HUES6 (cell line): ENCODE measurements around the gene SKAP2.

Experiments
- H3K27ac ChIP-seq: 2 replicates; pipeline ENCODE4 v1.7.0; 2013; ENCODE audit warnings: low read depth, mild to moderate bottlenecking, low read length, inconsistent platforms
- H3K27me3 ChIP-seq: 2 replicates; pipeline ENCODE4 v1.6.1; 2013; ENCODE audit warnings: low read length; ENCODE audit not compliant: control insufficient read depth, insufficient read depth
- H3K36me3 ChIP-seq: 2 replicates; pipeline ENCODE4 v1.6.1; 2013; ENCODE audit warnings: low read length; ENCODE audit not compliant: control insufficient read depth, insufficient read depth
- H3K4me1 ChIP-seq: 2 replicates; pipeline ENCODE4 v1.6.1; 2013; ENCODE audit warnings: low read length; ENCODE audit not compliant: control insufficient read depth, insufficient read depth
- H3K4me3 ChIP-seq: 2 replicates; pipeline ENCODE4 v1.5.1; 2013; ENCODE audit warnings: low read depth, low read length
- H3K9ac ChIP-seq: one replicate; pipeline ENCODE4 v1.6.1; 2013; ENCODE audit warnings: mild to moderate bottlenecking, low read length
- H3K9me3 ChIP-seq: 2 replicates; pipeline ENCODE4 v1.6.1; 2013; ENCODE audit warnings: low read depth, low read length; ENCODE audit not compliant: control insufficient read depth, insufficient read depth

SKAP2 gene

GRCh38 chr7:26879671-26880070, 15.3 kb upstream of the SKAP2 start:
- no peak overlapping the region for H3K9ac ChIP-seq
- no peak overlapping the region for H3K27ac ChIP-seq
- H3K27me3 ChIP-seq: no peaks in the 10 kb centered on the region
- H3K4me3 ChIP-seq: no peak overlapping the region
- H3K4me1 ChIP-seq: no peaks in the 10 kb centered on the region
- no peaks in the 10 kb centered on the region for H3K36me3 ChIP-seq
- H3K9me3 ChIP-seq: 0 out of 2 replicates have a peak, but pooled peaks cover 2% of the 10 kb centered on the region

GRCh38 chr7:26868841-26869495, 4.6 kb upstream of the SKAP2 start:
- Histone ChIP-seq H3K9ac (no peak overlapping the region), H3K27ac (no peak overlapping the region)

GRCh38 chr7:26865094-26865388, 651 bp upstream of the SKAP2 start:
- Histone ChIP-seq H3K27ac (peak overlapping the region; percentile 54; the same call in 1 of the 2 replicates), H3K27me3 (peaks cover 15% of the 10 kb centered on the region; the same call in 1 of the 2 replicates), H3K9me3 (no peaks in the 10 kb centered on the region), H3K4me1 (peaks cover 4% of the 10 kb centered on the region; the same call in 1 of the 2 replicates), H3K36me3 (no peaks in the 10 kb centered on the region), H3K9ac (peak overlapping the region; percentile 77), H3K4me3 (peak overlapping the region; percentile 69)

More at GRCh38 chr7:26868841-26869495, 4.6 kb upstream of the SKAP2 start:
- no peaks in the 10 kb centered on the region for H3K36me3 ChIP-seq
- H3K4me3 ChIP-seq: no peak overlapping the region
- no peaks in the 10 kb centered on the region; the same call in 1 of the 2 replicates for H3K27me3 ChIP-seq
- no peaks in the 10 kb centered on the region for H3K9me3 ChIP-seq
- no peaks in the 10 kb centered on the region for H3K4me1 ChIP-seq

- Histone ChIP-seq H3K4me3 (peak overlapping the region; percentile 69), H3K27me3 (peaks cover 25% of the 10 kb centered on the region; the same call in 1 of the 2 replicates), H3K9ac (peak overlapping the region; percentile 61), H3K9me3 (no peaks in the 10 kb centered on the region), H3K27ac (no peak overlapping the region), H3K36me3 (no peaks in the 10 kb centered on the region), H3K4me1 (peaks cover 9% of the 10 kb centered on the region)
These were observed 677 bp downstream of the SKAP2 start for GRCh38 chr7:26863518-26864308.

- Histone ChIP-seq H3K27me3 (peaks cover 34% of the 10 kb centered on the region), H3K4me1 (peaks cover 18% of the 10 kb centered on the region), H3K36me3 (no peaks in the 10 kb centered on the region), H3K27ac (no peak overlapping the region), H3K9ac (no peak overlapping the region), H3K9me3 (no peaks in the 10 kb centered on the region), H3K4me3 (no peak overlapping the region)
These were observed 1.6 kb downstream of the SKAP2 start for GRCh38 chr7:26862834-26863233.

GRCh38 chr7:26861050-26861449, 3.3 kb downstream of the SKAP2 start:
- no peaks in the 10 kb centered on the region for H3K9me3 ChIP-seq
- no peak overlapping the region for H3K4me3 ChIP-seq
- no peaks in the 10 kb centered on the region for H3K36me3 ChIP-seq
- peaks cover 20% of the 10 kb centered on the region for H3K4me1 ChIP-seq
- no peak overlapping the region for H3K27ac ChIP-seq
- no peak overlapping the region for H3K9ac ChIP-seq
- peaks cover 51% of the 10 kb centered on the region for H3K27me3 ChIP-seq

GRCh38 chr7:26860361-26860760, 4.0 kb downstream of the SKAP2 start:
- Histone ChIP-seq H3K4me1 (peaks cover 20% of the 10 kb centered on the region), H3K36me3 (no peaks in the 10 kb centered on the region), H3K9ac (no peak overlapping the region), H3K27me3 (peaks cover 57% of the 10 kb centered on the region), H3K9me3 (no peaks in the 10 kb centered on the region), H3K27ac (no peak overlapping the region), H3K4me3 (no peak overlapping the region)

- peaks cover 20% of the 10 kb centered on the region for H3K4me1 ChIP-seq
- no peak overlapping the region for H3K4me3 ChIP-seq
These were observed 4.7 kb downstream of the SKAP2 start for GRCh38 chr7:26859720-26860119.

GRCh38 chr7:26858735-26859134, 5.7 kb downstream of the SKAP2 start:
- H3K4me3 ChIP-seq: no peak overlapping the region

More at GRCh38 chr7:26859720-26860119, 4.7 kb downstream of the SKAP2 start:
- no peak overlapping the region for H3K9ac ChIP-seq
- peaks cover 63% of the 10 kb centered on the region for H3K27me3 ChIP-seq
- H3K36me3 ChIP-seq: no peaks in the 10 kb centered on the region
- H3K27ac ChIP-seq: no peak overlapping the region
- no peaks in the 10 kb centered on the region for H3K9me3 ChIP-seq

GRCh38 chr7:26858241-26858715, 6.1 kb downstream of the SKAP2 start:
- H3K27ac ChIP-seq: no peak overlapping the region
- peak overlapping the region; percentile 51 for H3K4me3 ChIP-seq
- H3K4me1 ChIP-seq: peaks cover 16% of the 10 kb centered on the region
- no peaks in the 10 kb centered on the region for H3K9me3 ChIP-seq
- H3K27me3 ChIP-seq: peaks cover 63% of the 10 kb centered on the region
- peak overlapping the region; percentile 55 for H3K9ac ChIP-seq
- no peaks in the 10 kb centered on the region for H3K36me3 ChIP-seq

More at GRCh38 chr7:26858735-26859134, 5.7 kb downstream of the SKAP2 start:
- Histone ChIP-seq H3K4me1 (peaks cover 20% of the 10 kb centered on the region), H3K36me3 (no peaks in the 10 kb centered on the region), H3K9me3 (no peaks in the 10 kb centered on the region), H3K9ac (no peak overlapping the region), H3K27me3 (peaks cover 67% of the 10 kb centered on the region), H3K27ac (no peak overlapping the region)
